HCT116 (cell line): Measurements from ENCODE around the gene ANGPTL4.

ENCODE experiments used
- EGR1 ChIP-seq: IDR thresholded peaks from 2 replicates; pipeline ENCODE4 v1.6.1; 2012; ENCODE audit warnings: low read depth
- EZH2 ChIP-seq: fragments of 200-600 bp; sonication (generic); IDR thresholded peaks from 2 replicates; pipeline ENCODE4 v1.6.1; 2017; ENCODE audit warnings: antibody characterized with exemption, mixed run types
- EZH2phosphoT487 ChIP-seq: fragments of 200-600 bp; IDR thresholded peaks from 2 replicates; pipeline ENCODE4 v1.6.1; 2018; ENCODE audit warnings: antibody characterized with exemption, borderline replicate concordance
- POLR2A ChIP-seq: IDR thresholded peaks from 2 replicates; pipeline ENCODE4 v1.7.0; 2011; ENCODE audit warnings: borderline replicate concordance; ENCODE audit not compliant: insufficient read depth, insufficient read length; ENCODE audit errors: extremely low read depth
- POLR2AphosphoS5 ChIP-seq: IDR thresholded peaks from 2 replicates; pipeline ENCODE4 v1.6.1; 2011; ENCODE audit warnings: mild to moderate bottlenecking, low read depth, low read length, moderate library complexity
- SIN3A ChIP-seq: IDR thresholded peaks from 2 replicates; pipeline ENCODE4 v1.6.1; 2012; ENCODE audit warnings: low read depth
- SP1 ChIP-seq: IDR thresholded peaks from 2 replicates; pipeline ENCODE4 v1.6.1; 2012; ENCODE audit warnings: low read depth
- TCF7L2 ChIP-seq: IDR thresholded peaks from 2 replicates; pipeline ENCODE4 v1.7.0; 2011; ENCODE audit warnings: borderline replicate concordance, inconsistent platforms; ENCODE audit not compliant: insufficient read depth, insufficient read length; ENCODE audit errors: extremely low read depth
- ZBTB33 ChIP-seq: IDR thresholded peaks from 2 replicates; pipeline ENCODE4 v1.6.1; 2011; ENCODE audit warnings: mild to moderate bottlenecking, low read length, moderate library complexity; ENCODE audit not compliant: insufficient replicate concordance; ENCODE audit errors: extremely low read depth
- ZFX ChIP-seq: fragments of 450-650 bp; IDR thresholded peaks from 2 replicates; pipeline ENCODE4 v1.6.1; 2017
- TF ChIP-seq, protein P1 (sequence below), 3 experiments: fragments of 200-600 bp in 1 of 3; sonication (generic) in 1 of 3; IDR thresholded peaks in 2 of 3; conservative IDR thresholded peaks in 1 of 3; 2 replicates each; pipeline ENCODE4 v1.5.1; 2012 to 2017; ENCODE audit warnings: low read depth in 2 of 3, low read length in 2 of 3, antibody characterized with exemption in 1 of 3, borderline replicate concordance in 1 of 3, control low read depth in 1 of 3, mild to moderate bottlenecking in 1 of 3, mixed read lengths in 1 of 3, mixed run types in 1 of 3, moderate library complexity in 1 of 3; ENCODE audit not compliant: insufficient read depth in 1 of 3
- TF ChIP-seq, protein P2 (sequence below): IDR thresholded peaks from 2 replicates; pipeline ENCODE4 v1.6.1; 2012; ENCODE audit warnings: low read depth
- TF ChIP-seq, protein P3 (sequence below): IDR thresholded peaks from 2 replicates; pipeline ENCODE4 v1.6.1; 2012

- TF ChIP-seq POLR2A (no peak), SP1 (peak; percentile 77), POLR2AphosphoS5 (peak; percentile 50), EZH2phosphoT487 (no peak), SIN3A (no peak), ZBTB33 (no peak), ZFX (no peak), TCF7L2 (no peak), EZH2 (no peak), EGR1 (no peak; the same call in 1 of the 2 replicates)
- TF ChIP-seq, protein P1, sequence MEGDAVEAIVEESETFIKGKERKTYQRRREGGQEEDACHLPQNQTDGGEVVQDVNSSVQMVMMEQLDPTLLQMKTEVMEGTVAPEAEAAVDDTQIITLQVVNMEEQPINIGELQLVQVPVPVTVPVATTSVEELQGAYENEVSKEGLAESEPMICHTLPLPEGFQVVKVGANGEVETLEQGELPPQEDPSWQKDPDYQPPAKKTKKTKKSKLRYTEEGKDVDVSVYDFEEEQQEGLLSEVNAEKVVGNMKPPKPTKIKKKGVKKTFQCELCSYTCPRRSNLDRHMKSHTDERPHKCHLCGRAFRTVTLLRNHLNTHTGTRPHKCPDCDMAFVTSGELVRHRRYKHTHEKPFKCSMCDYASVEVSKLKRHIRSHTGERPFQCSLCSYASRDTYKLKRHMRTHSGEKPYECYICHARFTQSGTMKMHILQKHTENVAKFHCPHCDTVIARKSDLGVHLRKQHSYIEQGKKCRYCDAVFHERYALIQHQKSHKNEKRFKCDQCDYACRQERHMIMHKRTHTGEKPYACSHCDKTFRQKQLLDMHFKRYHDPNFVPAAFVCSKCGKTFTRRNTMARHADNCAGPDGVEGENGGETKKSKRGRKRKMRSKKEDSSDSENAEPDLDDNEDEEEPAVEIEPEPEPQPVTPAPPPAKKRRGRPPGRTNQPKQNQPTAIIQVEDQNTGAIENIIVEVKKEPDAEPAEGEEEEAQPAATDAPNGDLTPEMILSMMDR (IDR thresholded peaks at IDR 0.05 in 2 of 3, conservative IDR thresholded peaks at IDR 0.05 in 1 of 3; ENCODE audit: borderline replicate concordance in 1 of 3, insufficient read depth in 1 of 3, low read depth in 2 of 3, low read length in 2 of 3): no peak
- TF ChIP-seq, protein P2, sequence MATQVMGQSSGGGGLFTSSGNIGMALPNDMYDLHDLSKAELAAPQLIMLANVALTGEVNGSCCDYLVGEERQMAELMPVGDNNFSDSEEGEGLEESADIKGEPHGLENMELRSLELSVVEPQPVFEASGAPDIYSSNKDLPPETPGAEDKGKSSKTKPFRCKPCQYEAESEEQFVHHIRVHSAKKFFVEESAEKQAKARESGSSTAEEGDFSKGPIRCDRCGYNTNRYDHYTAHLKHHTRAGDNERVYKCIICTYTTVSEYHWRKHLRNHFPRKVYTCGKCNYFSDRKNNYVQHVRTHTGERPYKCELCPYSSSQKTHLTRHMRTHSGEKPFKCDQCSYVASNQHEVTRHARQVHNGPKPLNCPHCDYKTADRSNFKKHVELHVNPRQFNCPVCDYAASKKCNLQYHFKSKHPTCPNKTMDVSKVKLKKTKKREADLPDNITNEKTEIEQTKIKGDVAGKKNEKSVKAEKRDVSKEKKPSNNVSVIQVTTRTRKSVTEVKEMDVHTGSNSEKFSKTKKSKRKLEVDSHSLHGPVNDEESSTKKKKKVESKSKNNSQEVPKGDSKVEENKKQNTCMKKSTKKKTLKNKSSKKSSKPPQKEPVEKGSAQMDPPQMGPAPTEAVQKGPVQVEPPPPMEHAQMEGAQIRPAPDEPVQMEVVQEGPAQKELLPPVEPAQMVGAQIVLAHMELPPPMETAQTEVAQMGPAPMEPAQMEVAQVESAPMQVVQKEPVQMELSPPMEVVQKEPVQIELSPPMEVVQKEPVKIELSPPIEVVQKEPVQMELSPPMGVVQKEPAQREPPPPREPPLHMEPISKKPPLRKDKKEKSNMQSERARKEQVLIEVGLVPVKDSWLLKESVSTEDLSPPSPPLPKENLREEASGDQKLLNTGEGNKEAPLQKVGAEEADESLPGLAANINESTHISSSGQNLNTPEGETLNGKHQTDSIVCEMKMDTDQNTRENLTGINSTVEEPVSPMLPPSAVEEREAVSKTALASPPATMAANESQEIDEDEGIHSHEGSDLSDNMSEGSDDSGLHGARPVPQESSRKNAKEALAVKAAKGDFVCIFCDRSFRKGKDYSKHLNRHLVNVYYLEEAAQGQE: no peak
- TF ChIP-seq, protein P3, sequence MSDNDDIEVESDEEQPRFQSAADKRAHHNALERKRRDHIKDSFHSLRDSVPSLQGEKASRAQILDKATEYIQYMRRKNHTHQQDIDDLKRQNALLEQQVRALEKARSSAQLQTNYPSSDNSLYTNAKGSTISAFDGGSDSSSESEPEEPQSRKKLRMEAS: no peak
Observed at GRCh38 chr19:8423817-8424223, 59.9 kb downstream of the ANGPTL4 start.
